PC-3 (cell line): ENCODE results near the gene METTL8.

ENCODE experiments used
- EZH2 ChIP-seq: fragments of 300-600 bp; sonication (generic); IDR thresholded peaks from one replicate; pipeline ENCODE4 v1.6.1; 2017; ENCODE audit warnings: antibody characterized with exemption, mild to moderate bottlenecking, low read length; ENCODE audit not compliant: unreplicated experiment
- EZH2phosphoT487 ChIP-seq: fragments of 300-600 bp; sonication (generic); IDR thresholded peaks from 2 replicates; pipeline ENCODE4 v1.6.1; 2018; ENCODE audit warnings: mild to moderate bottlenecking, antibody characterized with exemption, low read length, borderline replicate concordance
- TF ChIP-seq, protein P1 (sequence below): fragments of 300-600 bp; sonication (generic); conservative IDR thresholded peaks from 2 replicates; pipeline ENCODE4 v1.5.1; 2017; ENCODE audit warnings: antibody characterized with exemption, low read depth, mild to moderate bottlenecking, low read length

GRCh38 chr2:171271971-171272436, 161.8 kb downstream of the METTL8 start:
- TF ChIP-seq, protein P1, sequence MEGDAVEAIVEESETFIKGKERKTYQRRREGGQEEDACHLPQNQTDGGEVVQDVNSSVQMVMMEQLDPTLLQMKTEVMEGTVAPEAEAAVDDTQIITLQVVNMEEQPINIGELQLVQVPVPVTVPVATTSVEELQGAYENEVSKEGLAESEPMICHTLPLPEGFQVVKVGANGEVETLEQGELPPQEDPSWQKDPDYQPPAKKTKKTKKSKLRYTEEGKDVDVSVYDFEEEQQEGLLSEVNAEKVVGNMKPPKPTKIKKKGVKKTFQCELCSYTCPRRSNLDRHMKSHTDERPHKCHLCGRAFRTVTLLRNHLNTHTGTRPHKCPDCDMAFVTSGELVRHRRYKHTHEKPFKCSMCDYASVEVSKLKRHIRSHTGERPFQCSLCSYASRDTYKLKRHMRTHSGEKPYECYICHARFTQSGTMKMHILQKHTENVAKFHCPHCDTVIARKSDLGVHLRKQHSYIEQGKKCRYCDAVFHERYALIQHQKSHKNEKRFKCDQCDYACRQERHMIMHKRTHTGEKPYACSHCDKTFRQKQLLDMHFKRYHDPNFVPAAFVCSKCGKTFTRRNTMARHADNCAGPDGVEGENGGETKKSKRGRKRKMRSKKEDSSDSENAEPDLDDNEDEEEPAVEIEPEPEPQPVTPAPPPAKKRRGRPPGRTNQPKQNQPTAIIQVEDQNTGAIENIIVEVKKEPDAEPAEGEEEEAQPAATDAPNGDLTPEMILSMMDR: no peak
- TF ChIP-seq EZH2: no peak
- TF ChIP-seq EZH2phosphoT487: no peak
